IMR-90 (cell line): Measurements from ENCODE around the gene C16orf82. TPM values are rescaled to one million over a fixed set of nuclear protein-coding genes. Genes with fewer than 3 reads are reported as not detected.

Experiments
- ATAC-seq: fragments of 200-7000 bp; cut with Tn5 transposase; 2 replicates; pipeline ENCODE4 v1.9.1; 2020; ENCODE audit warnings: low read depth, mild to moderate bottlenecking, moderate library complexity
- BruUV-seq: library from RNA; stranded (reverse); fragments of 400-500 nt; replicated peaks from 2 replicates; lab custom pipeline; 2021; lab: Mats Ljungman, UMichigan
- CTCF ChIA-PET: fragments of 300-600 bp; formaldehyde crosslinking; extraction: SDS; loops from one replicate; lab custom pipeline; 2021; ENCODE audit warnings: antibody characterized with exemption; lab: Yijun Ruan, JAX
- POLR2A ChIA-PET: fragments of 300-600 bp; sonication (Branson Sonifier 250); formaldehyde crosslinking; loops from one replicate; lab custom pipeline; 2022; ENCODE audit warnings: antibody characterized with exemption; ENCODE audit not compliant: unreplicated experiment; lab: Charles Lee
- DNase-seq: peaks from one replicate; pipeline ENCODE4 v3.0.0; 2013
- H2AFZ ChIP-seq: replicated peaks from 2 replicates; pipeline ENCODE3; 2013; ENCODE audit warnings: low read length, mild to moderate bottlenecking; ENCODE audit not compliant: poor library complexity
- H2AK5ac ChIP-seq: 2 replicates; pipeline ENCODE4 v1.6.1; 2013; ENCODE audit warnings: low read depth, low read length, inconsistent platforms
- H2AK9ac ChIP-seq: replicated peaks from 2 replicates; pipeline ENCODE3; 2013; ENCODE audit warnings: mild to moderate bottlenecking, low read depth, low read length, moderate library complexity; ENCODE audit not compliant: poor library complexity
- H2BK120ac ChIP-seq: 2 replicates; pipeline ENCODE4 v1.6.1; 2013; ENCODE audit warnings: low read depth, low read length, inconsistent platforms
- H2BK15ac ChIP-seq: 3 replicates; pipeline ENCODE4 v1.6.1; 2013; ENCODE audit warnings: low read depth, low read length, inconsistent platforms
- H2BK20ac ChIP-seq: 2 replicates; pipeline ENCODE4 v1.6.1; 2013; ENCODE audit warnings: low read depth, mild to moderate bottlenecking, inconsistent platforms, low read length, moderate library complexity
- H2BK5ac ChIP-seq: 2 replicates; pipeline ENCODE4 v1.6.1; 2013; ENCODE audit warnings: mild to moderate bottlenecking, low read depth, low read length, inconsistent platforms; ENCODE audit not compliant: poor library complexity, severe bottlenecking
- H3K14ac ChIP-seq: replicated peaks from 2 replicates; pipeline ENCODE4 v1.6.1; 2013; ENCODE audit warnings: low read depth, low read length, inconsistent platforms
- H3K18ac ChIP-seq: 2 replicates; pipeline ENCODE4 v1.6.1; 2013; ENCODE audit warnings: low read depth, low read length, control low read depth
- H3K23ac ChIP-seq: 2 replicates; pipeline ENCODE4 v1.6.1; 2013; ENCODE audit warnings: low read depth, low read length, inconsistent platforms
- H3K27ac ChIP-seq: 2 replicates; pipeline ENCODE4 v1.5.1; 2013; ENCODE audit warnings: mild to moderate bottlenecking, control low read depth, low read length; ENCODE audit not compliant: insufficient read depth
- H3K27me3 ChIP-seq: 2 replicates; pipeline ENCODE4 v1.6.1; 2013; ENCODE audit warnings: low read length; ENCODE audit not compliant: control insufficient read depth, insufficient read depth
- H3K36me3 ChIP-seq: 2 replicates; pipeline ENCODE4 v1.6.1; 2013; ENCODE audit warnings: low read length, mixed read lengths; ENCODE audit not compliant: control insufficient read depth, insufficient read depth
- H3K4ac ChIP-seq: 2 replicates; pipeline ENCODE4 v1.6.1; 2013; ENCODE audit warnings: low read depth, low read length, inconsistent platforms
- H3K4me1 ChIP-seq: 2 replicates; pipeline ENCODE4 v1.6.1; 2013; ENCODE audit warnings: low read length, mixed read lengths; ENCODE audit not compliant: control insufficient read depth, insufficient read depth
- H3K4me2 ChIP-seq: 2 replicates; pipeline ENCODE4 v1.6.1; 2013; ENCODE audit warnings: low read depth, mild to moderate bottlenecking, control low read depth, low read length, moderate library complexity
- H3K4me3 ChIP-seq: 2 replicates; pipeline ENCODE4 v1.5.1; 2013; ENCODE audit warnings: low read depth, mild to moderate bottlenecking, control low read depth, low read length, moderate library complexity; ENCODE audit not compliant: insufficient read depth
- H3K56ac ChIP-seq: 2 replicates; pipeline ENCODE4 v1.6.1; 2013; ENCODE audit warnings: low read length, inconsistent platforms; ENCODE audit not compliant: insufficient read depth; ENCODE audit errors: extremely low read depth
- H3K79me1 ChIP-seq, 2 experiments: 2 replicates each; pipeline ENCODE4 v1.6.1; 2013; ENCODE audit warnings: low read length in 2 of 2, inconsistent platforms in 1 of 2, low read depth in 1 of 2
- H3K9ac ChIP-seq: 2 replicates; pipeline ENCODE4 v1.6.1; 2013; ENCODE audit warnings: low read depth, low read length, control low read depth
- H3K9me1 ChIP-seq: 2 replicates; pipeline ENCODE4 v1.6.1; 2013; ENCODE audit warnings: low read length, inconsistent platforms; ENCODE audit not compliant: insufficient read depth
- H3K9me3 ChIP-seq: 2 replicates; pipeline ENCODE4 v1.6.1; 2013; ENCODE audit warnings: low read length; ENCODE audit not compliant: control insufficient read depth, insufficient read depth
- H4K20me1 ChIP-seq: 2 replicates; pipeline ENCODE4 v1.6.1; 2013; ENCODE audit warnings: low read length, inconsistent platforms; ENCODE audit not compliant: insufficient read depth
- H4K5ac ChIP-seq: 2 replicates; pipeline ENCODE4 v1.6.1; 2013; ENCODE audit warnings: mild to moderate bottlenecking, low read depth, low read length, control low read depth
- H4K8ac ChIP-seq, 2 experiments: 2 replicates each; pipeline ENCODE4 v1.6.1; 2013; ENCODE audit warnings: low read depth in 2 of 2, low read length in 2 of 2, control low read depth in 1 of 2, inconsistent platforms in 1 of 2
- H4K91ac ChIP-seq: 2 replicates; pipeline ENCODE4 v1.6.1; 2013; ENCODE audit warnings: low read depth, low read length, inconsistent platforms; ENCODE audit not compliant: insufficient read depth
- BHLHE40 ChIP-seq: fragments of 150-350 bp; IDR thresholded peaks from 2 replicates; pipeline ENCODE4 v1.6.1; 2016; ENCODE audit warnings: mild to moderate bottlenecking, low read depth, low read length
- CEBPB ChIP-seq: IDR thresholded peaks from 2 replicates; pipeline ENCODE4 v1.6.1; 2012; ENCODE audit warnings: low read depth, low read length, improper control_type of control experiment
- CHD1 ChIP-seq: IDR thresholded peaks from 2 replicates; pipeline ENCODE4 v1.6.1; 2012; ENCODE audit warnings: low read depth, low read length, improper control_type of control experiment
- FOS ChIP-seq: fragments of 150-350 bp; IDR thresholded peaks from 2 replicates; pipeline ENCODE4 v1.6.1; 2016; ENCODE audit warnings: low read depth, low read length
- MAFK ChIP-seq: IDR thresholded peaks from 2 replicates; pipeline ENCODE4 v1.6.1; 2012; ENCODE audit warnings: low read depth, low read length, improper control_type of control experiment
- MAZ ChIP-seq: IDR thresholded peaks from 2 replicates; pipeline ENCODE4 v1.6.1; 2012; ENCODE audit warnings: low read depth, mild to moderate bottlenecking, low read length, improper control_type of control experiment, moderate library complexity, borderline replicate concordance
- MXI1 ChIP-seq: IDR thresholded peaks from 2 replicates; pipeline ENCODE4 v1.6.1; 2012; ENCODE audit warnings: low read depth, mild to moderate bottlenecking, low read length, moderate library complexity, borderline replicate concordance
- NFE2L2 ChIP-seq: fragments of 150-350 bp; IDR thresholded peaks from 2 replicates; pipeline ENCODE4 v1.6.1; 2016; ENCODE audit warnings: low read depth, mild to moderate bottlenecking, low read length
- POLR2A ChIP-seq: IDR thresholded peaks from 2 replicates; pipeline ENCODE4 v1.6.1; 2012; ENCODE audit warnings: mild to moderate bottlenecking, low read depth, low read length
- RAD21 ChIP-seq: IDR thresholded peaks from 2 replicates; pipeline ENCODE4 v1.6.1; 2012; ENCODE audit warnings: low read length, improper control_type of control experiment
- RCOR1 ChIP-seq: IDR thresholded peaks from 2 replicates; pipeline ENCODE4 v1.6.1; 2012; ENCODE audit warnings: mild to moderate bottlenecking, low read length, improper control_type of control experiment; ENCODE audit not compliant: insufficient replicate concordance
- SMC3 ChIP-seq: fragments of 150-350 bp; IDR thresholded peaks from 2 replicates; pipeline ENCODE4 v1.6.1; 2016; ENCODE audit warnings: low read depth, mild to moderate bottlenecking, antibody characterized with exemption, low read length, moderate library complexity
- WGBS, 2 experiments: methylation state at CpG; one replicate each; pipeline versions ENCODE4 v1.1.5 to v1.1.7; 2013; ENCODE audit warnings: missing lambda C conversion rate in 2 of 2; ENCODE audit not compliant: insufficient read length in 1 of 2; ENCODE audit errors: extremely low coverage in 2 of 2; 5-methylcytosine and 5-hydroxymethylcytosine counted together
- dilution Hi-C: fragments of 300-500 bp; cut with HindIII; formaldehyde crosslinking; loops from one replicate; pipeline ENCODE4 v1.14.3; 2018; ENCODE audit warnings: low sequenced_read_pairs; ENCODE audit not compliant: unreplicated experiment
- in situ Hi-C: fragments of 300-500 bp; cut with MboI; formaldehyde crosslinking; loops from 3 replicates; pipeline ENCODE4 v1.14.3; 2019; ENCODE audit warnings: low sequenced_read_pairs, inconsistent platforms, mixed read lengths
- intact Hi-C: fragments of 100-400 bp; cut with micrococcal nuclease; formaldehyde crosslinking; loops from 2 replicates; pipeline ENCODE4 v1.10.0; 2022
- polyA plus RNA-seq, 3 experiments: library from polyadenylated mRNA; depleted of rRNA; stranded (reverse); fragments of >200 nt; gene quantifications; 2 replicates each; pipeline ENCODE4 v1.2.3, GENCODE V29; 2012; ENCODE audit warnings: low replicate concordance in 1 of 3
- total RNA-seq: library from RNA; depleted of rRNA; stranded (reverse); fragments of >200 nt; gene quantifications from 2 replicates; pipeline ENCODE4 v1.2.3, GENCODE V29; 2012
- TF ChIP-seq, protein P1 (sequence below): fragments of 150-350 bp; IDR thresholded peaks from 2 replicates; pipeline ENCODE4 v1.6.1; 2017; ENCODE audit warnings: mild to moderate bottlenecking, antibody characterized with exemption, low read length, low read depth
- TF ChIP-seq, protein P2 (sequence below): conservative IDR thresholded peaks from 2 replicates; pipeline ENCODE4 v1.5.1; 2012; ENCODE audit warnings: mild to moderate bottlenecking, low read depth, low read length, improper control_type of control experiment

Gene C16orf82
- total and polyA plus RNA-seq, 2 of the 4 experiments (the other 2 are of a cell fraction): not detected

DNA sequence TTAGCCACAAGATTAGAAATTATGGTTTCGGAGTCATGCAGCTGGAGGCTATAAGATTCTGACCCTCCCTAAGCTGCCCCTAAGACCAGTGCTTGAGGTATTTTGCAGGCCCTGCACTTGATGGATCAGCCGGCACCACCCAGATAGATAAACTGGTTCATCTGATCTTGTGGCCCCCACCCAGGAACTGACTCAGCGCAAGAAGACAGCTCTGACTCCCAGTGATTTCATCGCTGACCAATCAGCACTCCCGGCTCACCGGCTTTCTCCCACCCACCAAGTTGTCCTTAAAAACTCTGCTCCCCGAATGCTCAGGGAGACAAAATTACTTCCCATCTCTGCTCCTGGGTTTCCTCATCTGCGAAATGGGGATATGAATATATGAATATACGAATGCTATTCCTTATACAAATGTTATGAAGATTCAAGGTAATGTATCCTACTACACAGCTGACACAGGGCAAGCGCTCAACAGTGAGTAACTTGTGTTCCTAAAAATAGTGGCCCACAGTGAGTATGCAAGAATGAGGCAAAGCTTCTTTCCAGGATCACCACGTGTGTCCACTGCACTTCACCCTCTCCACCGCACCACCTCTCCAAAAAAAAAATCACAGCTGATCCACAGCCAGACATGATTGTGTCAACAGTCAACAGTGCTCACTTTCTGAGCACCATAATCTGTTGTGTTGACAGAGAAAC is 33.3 kb upstream of the C16orf82 start:
- Histone ChIP-seq H3K56ac (no peak overlapping the region), H2AFZ (no peak overlapping the region), H4K5ac (no peak overlapping the region), H2BK15ac (no peak overlapping the region), H2BK20ac (no peak overlapping the region), H3K4me2 (no peak overlapping the region), H3K18ac (no peak overlapping the region), H3K36me3 (no peaks in the 10 kb centered on the region), H3K27ac (no peak overlapping the region), H4K20me1 (no peaks in the 10 kb centered on the region), H3K4ac (no peak overlapping the region), H4K8ac (no peak overlapping the region), H3K79me1 (no peaks in the 10 kb centered on the region), H2AK5ac (no peak overlapping the region), H3K23ac (no peak overlapping the region), H2BK120ac (no peak overlapping the region), H3K4me3 (no peak overlapping the region), H3K4me1 (no peaks in the 10 kb centered on the region), H3K14ac (no peak overlapping the region), H3K9ac (no peak overlapping the region), H2AK9ac (no peak overlapping the region), H3K9me3 (no peaks in the 10 kb centered on the region), H2BK5ac (no peak overlapping the region), H3K9me1 (no peaks in the 10 kb centered on the region), H4K91ac (no peak overlapping the region), H3K27me3 (no peaks in the 10 kb centered on the region; the same call in 1 of the 2 replicates)
- TF ChIP-seq RAD21 (no peak), CHD1 (no peak), FOS (no peak), SMC3 (no peak), MAZ (no peak), BHLHE40 (no peak), POLR2A (no peak), MAFK (no peak), MXI1 (no peak), CEBPB (no peak), RCOR1 (no peak), NFE2L2 (no peak)
- TF ChIP-seq, protein P1, sequence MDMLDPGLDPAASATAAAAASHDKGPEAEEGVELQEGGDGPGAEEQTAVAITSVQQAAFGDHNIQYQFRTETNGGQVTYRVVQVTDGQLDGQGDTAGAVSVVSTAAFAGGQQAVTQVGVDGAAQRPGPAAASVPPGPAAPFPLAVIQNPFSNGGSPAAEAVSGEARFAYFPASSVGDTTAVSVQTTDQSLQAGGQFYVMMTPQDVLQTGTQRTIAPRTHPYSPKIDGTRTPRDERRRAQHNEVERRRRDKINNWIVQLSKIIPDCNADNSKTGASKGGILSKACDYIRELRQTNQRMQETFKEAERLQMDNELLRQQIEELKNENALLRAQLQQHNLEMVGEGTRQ: no peak
- TF ChIP-seq, protein P2, sequence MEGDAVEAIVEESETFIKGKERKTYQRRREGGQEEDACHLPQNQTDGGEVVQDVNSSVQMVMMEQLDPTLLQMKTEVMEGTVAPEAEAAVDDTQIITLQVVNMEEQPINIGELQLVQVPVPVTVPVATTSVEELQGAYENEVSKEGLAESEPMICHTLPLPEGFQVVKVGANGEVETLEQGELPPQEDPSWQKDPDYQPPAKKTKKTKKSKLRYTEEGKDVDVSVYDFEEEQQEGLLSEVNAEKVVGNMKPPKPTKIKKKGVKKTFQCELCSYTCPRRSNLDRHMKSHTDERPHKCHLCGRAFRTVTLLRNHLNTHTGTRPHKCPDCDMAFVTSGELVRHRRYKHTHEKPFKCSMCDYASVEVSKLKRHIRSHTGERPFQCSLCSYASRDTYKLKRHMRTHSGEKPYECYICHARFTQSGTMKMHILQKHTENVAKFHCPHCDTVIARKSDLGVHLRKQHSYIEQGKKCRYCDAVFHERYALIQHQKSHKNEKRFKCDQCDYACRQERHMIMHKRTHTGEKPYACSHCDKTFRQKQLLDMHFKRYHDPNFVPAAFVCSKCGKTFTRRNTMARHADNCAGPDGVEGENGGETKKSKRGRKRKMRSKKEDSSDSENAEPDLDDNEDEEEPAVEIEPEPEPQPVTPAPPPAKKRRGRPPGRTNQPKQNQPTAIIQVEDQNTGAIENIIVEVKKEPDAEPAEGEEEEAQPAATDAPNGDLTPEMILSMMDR: no peak
- dilution Hi-C loops: no loop called here
- WGBS, 2 experiments: 82% methylated on average over 3 of the region's 12 CpGs; no CpG with 5 or more reads in 1 of the 2 experiments
- POLR2A ChIA-PET: no interaction called here
- intact Hi-C loops: no loop called here
- DNase-seq: no peak
- no peak for ATAC-seq
- CTCF ChIA-PET: no interaction called here
- no TSS peak for BruUV-seq
- in situ Hi-C loops: no loop called here
